ENCODE measurements around the gene FAM83G. TPM values are rescaled to one million over a fixed set of nuclear protein-coding genes. Genes with fewer than 3 reads are reported as not detected.

Gene FAM83G
- total RNA-seq, 2 experiments from 2014 or later: 5.0 to 10.4 TPM

DNA sequence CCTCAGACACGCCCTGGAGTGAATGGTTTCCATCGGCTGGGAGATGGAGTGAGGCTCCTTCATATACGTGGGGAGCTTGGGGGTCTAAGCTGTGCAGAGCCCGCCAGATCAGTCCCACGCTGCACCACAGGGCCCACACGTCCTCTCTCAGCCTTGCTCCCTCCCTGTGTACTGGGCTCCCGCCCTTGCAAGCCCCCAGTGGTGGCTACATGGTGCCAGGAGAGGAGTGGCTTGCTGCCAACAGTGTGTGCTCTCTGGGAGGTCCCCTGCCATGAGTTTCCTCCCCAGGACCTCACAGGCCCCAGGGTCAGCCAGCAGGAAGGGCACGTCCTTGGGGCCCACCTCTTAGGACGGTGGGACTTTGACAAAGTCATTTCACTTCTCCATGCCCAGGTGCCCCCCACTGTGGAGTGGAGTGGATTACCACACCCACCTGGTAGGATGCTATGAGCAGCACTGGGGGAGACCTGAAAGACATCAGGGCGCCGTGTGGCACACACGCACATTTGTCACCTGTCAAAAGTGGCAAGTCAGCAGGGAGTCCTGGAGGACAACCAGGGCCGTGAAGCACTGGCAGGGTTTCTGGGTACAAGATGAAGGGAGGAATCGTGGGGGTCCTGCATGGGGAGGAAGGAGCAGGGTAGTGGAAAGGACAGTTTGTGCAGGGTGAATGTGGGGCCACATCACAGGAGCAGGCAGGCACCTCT is 38.9 kb downstream of the FAM83G start:
- H3K9me3 ChIP-seq (ENCODE audit: low read length): no peaks in the 10 kb centered on the region
- no TSS peak for BruUV-seq (replicated peaks)

DNA sequence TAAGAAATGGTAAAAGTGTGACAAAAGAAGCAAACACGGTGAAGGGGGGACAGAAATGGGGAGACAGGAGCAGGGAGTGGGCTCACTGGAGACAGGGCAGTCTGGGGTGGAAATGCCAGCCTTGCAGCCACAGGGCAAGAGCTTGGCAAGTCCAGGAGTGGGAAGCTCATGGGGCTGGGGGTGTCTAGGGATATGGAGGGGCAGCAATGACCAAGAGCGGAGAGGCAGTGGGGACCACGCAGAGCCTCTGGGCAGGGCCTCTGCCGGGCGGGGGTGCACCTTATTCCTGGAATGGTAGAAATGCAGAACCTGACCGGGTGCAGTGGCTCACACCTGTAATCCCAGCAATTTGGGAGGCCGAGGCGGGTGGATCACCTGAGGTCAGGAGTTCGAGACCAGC is 40.0 kb downstream of the FAM83G start:
- H4K20me1 ChIP-seq (ENCODE audit: insufficient read depth, low read length): no peaks in the 10 kb centered on the region
- no peaks in the 10 kb centered on the region for H3K9me3 ChIP-seq (ENCODE audit: low read length)
- TF ChIP-seq, protein P1, sequence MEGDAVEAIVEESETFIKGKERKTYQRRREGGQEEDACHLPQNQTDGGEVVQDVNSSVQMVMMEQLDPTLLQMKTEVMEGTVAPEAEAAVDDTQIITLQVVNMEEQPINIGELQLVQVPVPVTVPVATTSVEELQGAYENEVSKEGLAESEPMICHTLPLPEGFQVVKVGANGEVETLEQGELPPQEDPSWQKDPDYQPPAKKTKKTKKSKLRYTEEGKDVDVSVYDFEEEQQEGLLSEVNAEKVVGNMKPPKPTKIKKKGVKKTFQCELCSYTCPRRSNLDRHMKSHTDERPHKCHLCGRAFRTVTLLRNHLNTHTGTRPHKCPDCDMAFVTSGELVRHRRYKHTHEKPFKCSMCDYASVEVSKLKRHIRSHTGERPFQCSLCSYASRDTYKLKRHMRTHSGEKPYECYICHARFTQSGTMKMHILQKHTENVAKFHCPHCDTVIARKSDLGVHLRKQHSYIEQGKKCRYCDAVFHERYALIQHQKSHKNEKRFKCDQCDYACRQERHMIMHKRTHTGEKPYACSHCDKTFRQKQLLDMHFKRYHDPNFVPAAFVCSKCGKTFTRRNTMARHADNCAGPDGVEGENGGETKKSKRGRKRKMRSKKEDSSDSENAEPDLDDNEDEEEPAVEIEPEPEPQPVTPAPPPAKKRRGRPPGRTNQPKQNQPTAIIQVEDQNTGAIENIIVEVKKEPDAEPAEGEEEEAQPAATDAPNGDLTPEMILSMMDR (conservative IDR thresholded peaks at IDR 0.05; ENCODE audit: low read length): no peak
- no peak for TF ChIP-seq EZH2phosphoT487 (IDR thresholded peaks at IDR 0.05; ENCODE audit: borderline replicate concordance, low read depth, low read length)
- no peak overlapping the region for H2AFZ ChIP-seq (ENCODE audit: low read length)
- H3K79me2 ChIP-seq (ENCODE audit: insufficient read depth, low read depth, low read length): no peaks in the 10 kb centered on the region
- H3K4me3 ChIP-seq (ENCODE audit: low read depth, low read length, poor library complexity, severe bottlenecking): no peak overlapping the region
- intact Hi-C loops (cut with micrococcal nuclease; ENCODE audit: unreplicated experiment): no loop called here
- peaks cover 9% of the 10 kb centered on the region for H3K4me1 ChIP-seq (ENCODE audit: insufficient read depth, low read length, poor library complexity, severe bottlenecking)
- DNase-seq (ENCODE audit: low spot score): no peak
- H3K36me3 ChIP-seq (ENCODE audit: insufficient read depth, low read length): no peaks in the 10 kb centered on the region
- CTCF ChIA-PET (ENCODE audit: unreplicated experiment): no interaction called here
- H3K9me2 ChIP-seq (ENCODE audit: insufficient read depth, low read length): no peaks in the 10 kb centered on the region
- no TSS peak for BruUV-seq (replicated peaks)
- POLR2A ChIA-PET: no interaction called here
- no peak overlapping the region for H3K27ac ChIP-seq (ENCODE audit: low read depth, low read length, poor library complexity, severe bottlenecking)
- no peak overlapping the region for H3K4me2 ChIP-seq (ENCODE audit: low read length)

More for the DNA sequence above, 38.9 kb downstream of the FAM83G start:
- no peak overlapping the region for H3K4me2 ChIP-seq (ENCODE audit: low read length)
- no peaks in the 10 kb centered on the region for H3K9me2 ChIP-seq (ENCODE audit: insufficient read depth, low read length)
- no peak overlapping the region for H3K4me3 ChIP-seq (ENCODE audit: low read depth, low read length, poor library complexity, severe bottlenecking)
- POLR2A ChIA-PET: no interaction called here
- H3K79me2 ChIP-seq (ENCODE audit: insufficient read depth, low read depth, low read length): no peaks in the 10 kb centered on the region
- CTCF ChIA-PET (ENCODE audit: unreplicated experiment): no interaction called here
- H3K27ac ChIP-seq (ENCODE audit: low read depth, low read length, poor library complexity, severe bottlenecking): no peak overlapping the region
- DNase-seq (ENCODE audit: low spot score): no peak
- H4K20me1 ChIP-seq (ENCODE audit: insufficient read depth, low read length): no peaks in the 10 kb centered on the region
- H3K36me3 ChIP-seq (ENCODE audit: insufficient read depth, low read length): no peaks in the 10 kb centered on the region
- intact Hi-C loops (cut with micrococcal nuclease; ENCODE audit: unreplicated experiment): no loop called here
- peaks cover 6% of the 10 kb centered on the region for H3K4me1 ChIP-seq (ENCODE audit: insufficient read depth, low read length, poor library complexity, severe bottlenecking)
- no peak for TF ChIP-seq EZH2phosphoT487 (IDR thresholded peaks at IDR 0.05; ENCODE audit: borderline replicate concordance, low read depth, low read length)
- TF ChIP-seq, protein P1 (conservative IDR thresholded peaks at IDR 0.05; ENCODE audit: low read length): no peak
- H2AFZ ChIP-seq (ENCODE audit: low read length): no peak overlapping the region

DNA sequence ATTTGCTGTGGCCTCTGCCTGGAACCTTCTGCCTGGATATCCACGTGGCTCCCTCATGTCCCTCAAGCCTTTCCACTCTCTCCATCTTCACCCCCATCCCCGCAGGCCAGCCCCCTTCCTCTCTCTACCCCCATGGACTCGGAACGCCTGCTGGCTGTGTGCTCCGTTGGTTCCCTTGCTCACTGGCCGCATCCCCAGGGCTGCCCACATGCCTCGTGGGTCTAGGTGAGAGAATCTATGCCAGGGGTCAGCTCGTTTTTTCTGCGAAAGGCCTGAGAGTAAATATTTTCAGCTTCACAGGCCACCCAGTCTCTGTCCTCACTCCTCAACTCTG is 40.6 kb downstream of the FAM83G start:
- Histone ChIP-seq H3K9me2 (ENCODE audit: insufficient read depth, low read length) (no peaks in the 10 kb centered on the region), H3K9me3 (ENCODE audit: low read length) (no peaks in the 10 kb centered on the region), H3K4me3 (ENCODE audit: low read depth, low read length, poor library complexity, severe bottlenecking) (no peak overlapping the region), H3K79me2 (ENCODE audit: insufficient read depth, low read depth, low read length) (no peaks in the 10 kb centered on the region), H3K36me3 (ENCODE audit: insufficient read depth, low read length) (no peaks in the 10 kb centered on the region), H2AFZ (ENCODE audit: low read length) (no peak overlapping the region), H3K4me2 (ENCODE audit: low read length) (no peak overlapping the region), H3K27ac (ENCODE audit: low read depth, low read length, poor library complexity, severe bottlenecking) (no peak overlapping the region), H4K20me1 (ENCODE audit: insufficient read depth, low read length) (no peaks in the 10 kb centered on the region), H3K4me1 (ENCODE audit: insufficient read depth, low read length, poor library complexity, severe bottlenecking) (peaks cover 9% of the 10 kb centered on the region)
- CTCF ChIA-PET (ENCODE audit: unreplicated experiment): no interaction called here
- POLR2A ChIA-PET: no interaction called here
- intact Hi-C loops (cut with micrococcal nuclease; ENCODE audit: unreplicated experiment): no loop called here
- no TSS peak for BruUV-seq (replicated peaks)
- TF ChIP-seq EZH2phosphoT487 (IDR thresholded peaks at IDR 0.05; ENCODE audit: borderline replicate concordance, low read depth, low read length): no peak
- TF ChIP-seq, protein P1 (conservative IDR thresholded peaks at IDR 0.05; ENCODE audit: low read length): no peak
- no peak for DNase-seq (ENCODE audit: low spot score)
